GM21529 (cell line): ENCODE data around the gene PGM1.
"Not testable (repeated sequence)": the region's sequence is repeated elsewhere in the genome, so short reads cannot be mapped to it uniquely, and the experiment has no call there.

Experiments used
- ATAC-seq: cut with Tn5 transposase; IDR thresholded peaks from one replicate; pipeline ENCODE4 v1.9.1; 2021; ENCODE audit not compliant: unreplicated experiment

PGM1 gene

GRCh38 chr1:63593303-63593885, at the start of gene PGM1:
Gene PGM1 (plus strand): TSS chr1:63593411. CDS start chr1:63593489, 78 bp downstream.
- peak; percentile 80 for ATAC-seq

- no peak for ATAC-seq
Observed at GRCh38 chr1:63545780-63546179, 47.4 kb upstream of the PGM1 start.

GRCh38 chr1:63547621-63548294, 45.5 kb upstream of the PGM1 start:
- no peak for ATAC-seq

GRCh38 chr1:63548303-63548702, 44.9 kb upstream of the PGM1 start:
- ATAC-seq = no peak

GRCh38 chr1:63548877-63549276, 44.3 kb upstream of the PGM1 start:
- ATAC-seq = no peak

GRCh38 chr1:63555480-63555879, 37.7 kb upstream of the PGM1 start:
- no peak for ATAC-seq

GRCh38 chr1:63557365-63557987, 35.7 kb upstream of the PGM1 start:
- ATAC-seq = no peak

GRCh38 chr1:63559357-63559756, 33.9 kb upstream of the PGM1 start:
- ATAC-seq = no peak

GRCh38 chr1:63563745-63564144, 29.5 kb upstream of the PGM1 start:
- no peak for ATAC-seq

GRCh38 chr1:63569068-63569467, 24.1 kb upstream of the PGM1 start:
- no peak for ATAC-seq

- no peak for ATAC-seq
Observed at GRCh38 chr1:63569640-63570316, 23.4 kb upstream of the PGM1 start.

- not testable (repeated sequence) for ATAC-seq
Observed at GRCh38 chr1:63572686-63573085, 20.5 kb upstream of the PGM1 start.

- ATAC-seq = not testable (repeated sequence)
Observed at GRCh38 chr1:63574203-63574796, 18.9 kb upstream of the PGM1 start.

GRCh38 chr1:63575340-63575826, 17.8 kb upstream of the PGM1 start:
- no peak for ATAC-seq

- ATAC-seq = not testable (repeated sequence)
Observed at GRCh38 chr1:63586326-63586725, 6.9 kb upstream of the PGM1 start.

- ATAC-seq = no peak
Observed at GRCh38 chr1:63590166-63590560, 3.0 kb upstream of the PGM1 start.

GRCh38 chr1:63592536-63593302, 492 bp upstream of the PGM1 start:
- ATAC-seq = no peak

- peak; percentile 42 for ATAC-seq
Observed at GRCh38 chr1:63593886-63594605, 835 bp downstream of the PGM1 start.

- ATAC-seq = no peak
Observed at GRCh38 chr1:63595435-63595834, 2.2 kb downstream of the PGM1 start.

GRCh38 chr1:63599799-63600198, 6.6 kb downstream of the PGM1 start:
- no peak for ATAC-seq
